Activated CD8-positive, alpha-beta memory T cell treated with anti-CD3 and anti-CD28 coated beads, Interleukin-2, amount 50 U/mL, for 24 hours (primary cell): Measurements from ENCODE around the gene SYT10.
"Not testable (repeated sequence)": the region's sequence is repeated elsewhere in the genome, so short reads cannot be mapped to it uniquely, and the experiment has no call there.

ENCODE experiments used
- DNase-seq: peaks from one replicate; pipeline ENCODE4 v3.0.0-alpha.2; 2020; ENCODE audit errors: extremely low read depth

Gene SYT10, protein sequence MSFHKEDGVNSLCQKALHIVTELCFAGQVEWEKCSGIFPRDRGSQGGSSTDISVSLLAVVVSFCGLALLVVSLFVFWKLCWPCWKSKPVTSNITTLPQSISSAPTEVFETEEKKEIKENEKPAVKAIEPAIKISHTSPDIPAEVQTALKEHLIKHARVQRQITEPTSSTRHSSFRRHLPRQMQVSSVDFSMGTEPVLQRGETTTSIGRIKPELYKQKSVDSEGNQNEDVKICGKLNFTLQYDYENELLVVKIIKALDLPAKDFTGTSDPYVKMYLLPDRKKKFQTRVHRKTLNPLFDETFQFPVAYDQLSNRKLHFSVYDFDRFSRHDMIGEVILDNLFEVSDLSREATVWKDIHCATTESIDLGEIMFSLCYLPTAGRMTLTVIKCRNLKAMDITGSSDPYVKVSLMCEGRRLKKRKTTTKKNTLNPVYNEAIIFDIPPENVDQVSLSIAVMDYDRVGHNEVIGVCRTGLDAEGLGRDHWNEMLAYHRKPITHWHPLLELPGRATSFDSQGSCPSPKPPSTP

GRCh38 chr12:33439587-33440011, at the start of gene SYT10:
Gene SYT10 (minus strand): TSS chr12:33439819. CDS start chr12:33439522, 297 bp downstream.
- DNase-seq: no peak

- no peak for DNase-seq
Observed at GRCh38 chr12:33488036-33488435, 48.4 kb upstream of the SYT10 start.

DNA sequence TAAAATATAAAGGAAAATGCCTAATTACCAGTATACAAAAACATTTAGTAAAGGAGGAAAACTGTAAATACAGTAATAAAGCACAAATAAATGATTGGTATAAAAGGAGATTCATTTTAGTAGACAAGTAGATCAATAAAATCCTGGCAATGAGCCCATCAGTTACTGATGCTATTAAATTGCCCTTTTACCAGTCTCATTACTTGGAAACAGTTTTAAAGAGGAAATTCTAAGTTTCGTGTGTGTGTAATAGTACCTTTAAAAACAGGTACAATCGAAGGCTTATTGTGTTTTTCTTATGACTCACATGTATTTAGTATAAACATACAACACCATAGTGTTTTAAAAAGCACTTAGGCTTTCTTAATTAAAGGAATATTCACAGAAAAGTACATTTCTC, 46.4 kb upstream of the SYT10 start:
- no peak for DNase-seq

GRCh38 chr12:33484161-33484560, 44.5 kb upstream of the SYT10 start:
- no peak for DNase-seq

DNA sequence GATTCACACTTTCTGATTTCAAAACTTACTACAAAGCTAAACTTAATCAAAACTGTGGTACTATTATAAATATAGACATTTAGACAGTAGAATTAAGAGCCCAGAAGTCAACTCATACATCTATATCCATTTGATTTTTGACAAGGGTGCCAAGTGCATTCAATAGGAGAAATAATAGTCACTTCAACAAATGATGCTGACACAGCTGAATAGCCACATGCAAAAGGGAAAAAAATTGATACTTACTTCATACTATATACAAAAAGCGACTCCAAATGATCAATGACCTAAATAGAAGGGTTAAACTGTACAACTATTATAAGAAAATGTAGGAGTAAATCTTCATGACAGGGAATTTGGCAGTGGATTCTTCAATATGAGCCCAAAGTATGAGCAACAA, 40.7 kb upstream of the SYT10 start:
- no peak for DNase-seq

DNA sequence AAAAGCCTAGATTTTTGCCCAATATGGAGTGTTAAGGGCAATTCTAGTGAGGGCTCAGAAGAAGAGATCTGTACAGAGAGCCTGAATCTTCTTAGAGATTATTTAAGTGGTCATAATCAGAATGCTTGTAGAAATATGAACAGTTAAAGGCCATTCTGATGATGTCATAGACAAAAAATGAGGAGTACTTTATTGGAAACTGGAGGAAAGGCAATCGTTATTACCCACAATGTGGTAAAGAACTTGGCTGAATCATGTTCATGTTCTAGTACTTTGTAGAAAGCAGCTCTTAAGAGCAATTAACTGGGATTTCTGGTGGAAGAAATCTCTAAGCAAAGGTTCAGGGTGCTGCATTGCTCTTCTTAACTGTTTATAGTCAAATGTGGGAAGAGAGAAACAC, 36.4 kb upstream of the SYT10 start:
- no peak for DNase-seq

- no peak for DNase-seq
Observed at GRCh38 chr12:33472299-33472698, 32.7 kb upstream of the SYT10 start.

DNA sequence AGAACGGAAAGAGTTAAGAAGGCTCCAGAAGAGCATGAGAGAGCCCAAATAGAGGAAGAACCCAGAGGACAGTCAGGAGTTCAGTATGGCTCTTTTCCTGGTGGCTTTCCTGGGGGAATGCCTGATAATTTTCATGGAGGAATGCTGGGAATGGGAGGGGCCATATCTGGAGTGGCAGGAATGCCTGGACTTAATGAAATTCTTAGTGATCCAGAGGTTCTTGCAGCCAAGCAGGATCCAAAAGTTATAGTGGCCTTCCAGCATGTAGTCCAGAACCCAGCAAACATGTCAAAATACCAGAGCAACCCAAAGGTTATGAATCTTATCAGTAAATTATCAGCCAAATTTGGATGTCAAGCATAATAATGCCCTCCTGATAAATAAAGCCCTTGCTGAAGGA, 15.5 kb upstream of the SYT10 start:
- no peak for DNase-seq

GRCh38 chr12:33450480-33450879, 10.9 kb upstream of the SYT10 start:
- no peak for DNase-seq

DNA sequence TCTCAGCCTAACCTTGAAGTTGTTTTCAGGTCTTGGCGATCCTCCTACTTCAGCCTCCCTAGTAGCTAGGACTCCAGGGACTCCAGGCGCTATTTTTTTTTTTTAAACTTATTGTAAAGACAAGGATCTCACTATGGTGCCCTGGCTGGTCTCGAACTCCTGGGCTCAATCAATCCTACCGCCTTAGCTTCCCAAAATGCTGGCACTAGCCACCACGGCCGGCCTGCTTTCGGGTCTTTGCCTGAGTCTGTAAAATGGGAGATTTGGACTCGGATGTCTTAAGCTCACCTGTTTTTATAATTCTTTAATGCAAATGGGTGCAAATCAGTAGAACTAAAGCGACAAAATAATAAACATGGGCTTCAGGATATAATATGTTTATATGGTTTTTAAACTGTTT, 858 bp upstream of the SYT10 start:
- no peak for DNase-seq

DNA sequence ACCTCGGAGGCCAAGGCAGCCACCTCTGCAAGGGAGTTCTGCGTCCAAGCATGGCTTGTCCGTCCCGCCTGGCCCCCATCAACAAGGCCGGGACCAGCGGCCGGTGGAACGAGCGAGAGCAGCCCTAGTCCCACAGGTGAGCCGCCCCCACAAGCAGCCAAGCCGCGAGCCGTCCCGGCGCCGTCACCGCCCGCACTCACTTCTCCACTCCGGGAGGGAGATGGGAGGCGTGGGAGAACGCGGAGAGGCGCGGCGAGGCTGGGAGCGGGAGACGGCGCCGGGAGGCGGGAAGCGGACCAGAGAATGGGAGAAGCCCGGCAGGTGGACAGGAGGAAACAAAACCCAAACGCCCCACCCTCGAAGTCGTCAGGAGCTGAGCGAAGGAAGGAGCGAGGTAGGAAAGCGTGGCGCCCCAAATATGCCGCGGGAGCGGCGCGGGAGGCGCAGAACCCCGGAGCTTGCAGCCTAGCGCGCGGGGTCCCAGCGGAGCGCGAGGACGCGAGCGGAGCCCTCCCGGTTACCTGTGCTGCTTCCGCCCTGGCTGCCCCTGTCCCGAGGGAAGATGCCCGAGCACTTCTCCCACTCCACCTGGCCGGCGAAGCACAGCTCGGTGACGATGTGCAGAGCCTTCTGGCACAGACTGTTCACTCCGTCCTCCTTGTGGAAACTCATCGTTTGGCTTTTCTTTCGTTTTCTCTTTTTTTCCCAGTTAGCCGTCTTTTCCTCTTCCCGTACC, 600 bp downstream of the SYT10 start:
- DNase-seq: no peak

DNA sequence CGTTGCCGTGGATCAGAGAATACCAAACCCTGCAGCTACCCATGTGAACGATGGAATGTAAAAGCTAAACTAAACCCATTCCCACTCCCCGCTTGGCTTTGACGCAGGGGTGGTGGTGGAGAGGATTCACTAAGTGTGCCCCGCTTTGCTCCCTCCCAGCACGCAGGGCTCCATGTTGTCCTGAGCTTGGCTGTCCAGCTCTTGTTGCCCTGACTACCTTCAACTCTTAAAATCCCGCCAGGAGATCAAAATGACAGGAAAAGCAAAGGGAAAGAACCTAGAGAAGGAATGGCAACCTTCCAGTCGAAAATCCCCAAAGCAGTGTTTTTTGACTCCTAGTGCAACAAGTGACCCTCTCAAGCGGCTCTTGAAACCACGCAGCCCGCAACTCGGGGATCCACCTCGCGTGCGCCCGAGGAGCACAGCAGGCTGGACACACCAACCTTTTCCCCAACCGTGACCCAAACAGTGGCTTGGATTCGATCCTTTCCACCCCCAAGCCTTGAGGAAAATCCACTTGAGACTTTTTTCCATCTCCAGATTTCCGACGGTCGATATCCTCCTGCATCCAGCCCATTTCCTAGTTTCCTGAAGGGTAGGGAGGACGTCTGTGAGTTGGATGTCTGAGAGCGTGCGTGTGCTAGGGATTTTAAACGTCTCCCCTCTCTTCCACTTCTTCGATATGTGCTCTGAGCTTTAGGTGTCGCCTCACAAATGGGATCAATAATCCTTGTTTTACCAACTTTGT, 1.4 kb downstream of the SYT10 start:
- no peak for DNase-seq

GRCh38 chr12:33437598-33437997, 2.0 kb downstream of the SYT10 start:
- no peak for DNase-seq

DNA sequence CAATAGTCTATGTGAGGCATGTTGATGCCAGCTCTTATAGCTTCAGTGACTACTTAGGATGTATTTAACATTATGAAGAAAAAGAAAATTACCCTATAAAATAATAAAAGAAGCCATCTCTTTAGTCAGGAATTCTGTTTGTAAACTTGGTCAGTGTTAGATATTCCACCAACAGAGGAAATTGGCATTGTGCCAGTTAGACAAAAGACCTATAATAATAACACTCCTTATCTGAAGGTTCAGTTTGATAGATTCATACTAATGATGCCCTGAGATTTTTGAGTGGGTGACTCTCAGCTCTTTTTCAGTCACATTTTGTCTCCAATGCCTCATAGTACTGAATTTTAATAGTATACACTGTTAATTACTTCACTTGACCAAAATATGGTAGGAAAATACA, 6.6 kb downstream of the SYT10 start:
- no peak for DNase-seq

DNA sequence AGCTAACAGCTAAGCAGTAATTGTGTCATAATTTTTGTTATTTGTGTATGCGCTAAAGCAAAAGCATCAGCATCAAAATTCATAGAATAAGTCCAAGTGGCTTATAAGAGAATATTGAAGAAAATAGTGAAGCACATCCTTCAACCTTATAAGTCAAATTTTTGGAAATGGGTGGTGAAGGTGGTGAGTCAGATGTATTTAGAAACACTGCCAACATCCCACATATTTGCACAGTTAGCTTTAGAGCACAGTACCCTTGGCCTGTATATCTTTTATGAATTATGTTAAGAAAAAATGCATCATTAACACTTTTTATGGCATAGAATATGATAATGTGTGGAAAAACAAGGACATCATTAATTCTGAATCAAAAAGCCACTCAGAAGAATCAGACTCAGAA, 8.0 kb downstream of the SYT10 start:
- no peak for DNase-seq

DNA sequence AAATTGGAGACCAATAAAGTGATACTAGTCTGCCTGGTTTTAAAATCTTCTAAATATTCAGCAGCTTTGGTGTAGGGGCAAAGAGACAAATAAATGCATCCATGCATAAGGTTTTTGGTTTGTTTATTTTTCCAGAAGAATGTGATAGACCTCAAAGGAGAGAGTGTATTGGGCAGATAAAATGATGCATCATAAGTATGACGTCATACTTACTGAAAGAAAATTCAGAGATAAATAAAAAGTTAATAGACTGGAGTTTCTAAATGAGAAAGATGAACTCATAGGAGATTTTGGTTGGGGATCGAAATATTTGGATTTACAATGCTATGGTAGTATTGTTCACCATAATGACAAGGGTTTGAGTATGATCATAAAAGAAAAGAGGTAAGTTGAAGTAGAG, 10.2 kb downstream of the SYT10 start:
- no peak for DNase-seq

- no peak for DNase-seq
Observed at GRCh38 chr12:33427071-33427470, 12.5 kb downstream of the SYT10 start.

- DNase-seq: no peak
Observed at GRCh38 chr12:33423706-33424105, 15.9 kb downstream of the SYT10 start.

- DNase-seq: not testable (repeated sequence)
Observed at GRCh38 chr12:33412410-33412809, 27.2 kb downstream of the SYT10 start.

DNA sequence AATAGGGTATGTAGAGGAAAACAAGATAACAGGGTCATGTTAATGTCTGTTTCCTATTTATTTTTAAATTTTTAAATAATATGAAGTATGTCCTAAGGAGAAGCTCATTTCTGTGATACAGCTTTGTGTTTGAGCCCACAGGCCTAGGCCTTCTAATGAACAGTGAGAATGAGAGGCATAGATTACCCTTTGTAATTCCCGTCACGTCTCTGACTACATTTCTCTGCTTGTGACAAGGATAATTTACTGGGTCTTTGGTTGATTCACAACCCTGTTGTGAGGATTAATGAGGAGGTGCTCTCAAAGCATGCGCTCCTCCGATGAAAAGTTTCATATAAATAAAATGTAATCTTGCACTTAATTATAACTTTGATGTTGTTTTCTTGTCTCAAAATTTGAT, 56.1 kb downstream of the SYT10 start:
- DNase-seq: no peak

GRCh38 chr12:33376153-33376552, 63.5 kb downstream of the SYT10 start:
- no peak for DNase-seq

DNA sequence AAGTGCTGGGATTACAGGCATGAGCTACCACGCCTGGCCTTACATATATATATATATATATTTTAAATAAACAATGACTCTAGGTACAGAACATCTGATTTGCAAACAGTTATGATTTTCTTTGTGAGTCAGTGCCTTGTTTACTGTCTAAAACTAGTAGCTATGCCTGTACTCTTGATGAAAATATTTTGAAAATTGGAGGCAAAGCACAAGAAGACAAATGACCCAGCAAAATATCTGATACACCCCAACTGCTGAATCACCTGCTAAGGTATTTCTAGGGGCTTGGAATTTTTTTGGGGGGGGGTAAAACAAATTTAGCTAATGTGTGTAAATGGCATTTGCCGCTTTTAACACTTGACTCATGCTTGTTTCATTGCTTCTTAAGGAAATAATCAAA, 69.3 kb downstream of the SYT10 start:
- DNase-seq: no peak
